HFF-Myc (cell line): ENCODE results near the gene KRAS.

Experiments used
- DNase-seq: peaks from one replicate; pipeline ENCODE4 v3.0.0-alpha.2; 2011; ENCODE audit warnings: low read depth; ENCODE audit errors: extremely low read depth
- H3K4me3 ChIP-seq: replicated peaks from 2 replicates; pipeline ENCODE4 v1.5.1; 2011; ENCODE audit warnings: low read depth, mild to moderate bottlenecking, control low read depth, low read length
- CTCF ChIP-seq: IDR thresholded peaks from 2 replicates; pipeline ENCODE4 v1.5.1; 2012; ENCODE audit warnings: mild to moderate bottlenecking, low read depth, low read length, control low read depth; ENCODE audit errors: missing control alignments

Gene KRAS

GRCh38 chr12:25156061-25156460 is 94.7 kb downstream of the KRAS start:
- no peak for DNase-seq
- H3K4me3 ChIP-seq: no peak overlapping the region
- no peak for TF ChIP-seq CTCF

GRCh38 chr12:25155022-25155576 is 95.6 kb downstream of the KRAS start:
- no peak overlapping the region for H3K4me3 ChIP-seq
- TF ChIP-seq CTCF: peak; percentile 57

More at GRCh38 chr12:25155022-25155576, 95.6 kb downstream of the KRAS start:
- peak; percentile 20 for DNase-seq
